GM21515 (cell line): ENCODE data around the gene AIFM3.

ENCODE experiments used
- ATAC-seq: cut with Tn5 transposase; IDR thresholded peaks from one replicate; pipeline ENCODE4 v1.9.1; 2021; ENCODE audit not compliant: unreplicated experiment

AIFM3 gene

GRCh38 chr22:21022955-21023614 is 56.0 kb downstream of the AIFM3 start:
- no peak for ATAC-seq

DNA sequence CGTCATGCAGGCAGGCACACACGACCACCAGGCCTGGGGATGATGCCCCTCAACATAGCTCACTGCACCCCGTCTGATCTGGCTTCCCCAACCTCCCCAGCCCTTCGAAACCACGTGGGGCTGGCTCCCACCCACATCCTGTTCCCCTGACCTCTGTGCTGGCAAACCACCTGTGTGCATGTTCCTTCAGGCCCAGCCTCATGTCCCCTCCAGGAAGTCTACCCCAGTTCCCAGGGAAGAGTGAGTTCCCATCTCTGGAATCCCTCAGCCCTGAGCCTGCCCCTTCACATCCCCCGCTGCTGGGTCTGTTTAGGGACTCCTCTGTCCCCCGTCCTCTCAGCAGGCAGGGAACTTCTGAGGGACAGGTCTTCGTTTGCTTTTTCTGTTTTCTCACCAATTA is 58.2 kb downstream of the AIFM3 start:
- no peak for ATAC-seq

DNA sequence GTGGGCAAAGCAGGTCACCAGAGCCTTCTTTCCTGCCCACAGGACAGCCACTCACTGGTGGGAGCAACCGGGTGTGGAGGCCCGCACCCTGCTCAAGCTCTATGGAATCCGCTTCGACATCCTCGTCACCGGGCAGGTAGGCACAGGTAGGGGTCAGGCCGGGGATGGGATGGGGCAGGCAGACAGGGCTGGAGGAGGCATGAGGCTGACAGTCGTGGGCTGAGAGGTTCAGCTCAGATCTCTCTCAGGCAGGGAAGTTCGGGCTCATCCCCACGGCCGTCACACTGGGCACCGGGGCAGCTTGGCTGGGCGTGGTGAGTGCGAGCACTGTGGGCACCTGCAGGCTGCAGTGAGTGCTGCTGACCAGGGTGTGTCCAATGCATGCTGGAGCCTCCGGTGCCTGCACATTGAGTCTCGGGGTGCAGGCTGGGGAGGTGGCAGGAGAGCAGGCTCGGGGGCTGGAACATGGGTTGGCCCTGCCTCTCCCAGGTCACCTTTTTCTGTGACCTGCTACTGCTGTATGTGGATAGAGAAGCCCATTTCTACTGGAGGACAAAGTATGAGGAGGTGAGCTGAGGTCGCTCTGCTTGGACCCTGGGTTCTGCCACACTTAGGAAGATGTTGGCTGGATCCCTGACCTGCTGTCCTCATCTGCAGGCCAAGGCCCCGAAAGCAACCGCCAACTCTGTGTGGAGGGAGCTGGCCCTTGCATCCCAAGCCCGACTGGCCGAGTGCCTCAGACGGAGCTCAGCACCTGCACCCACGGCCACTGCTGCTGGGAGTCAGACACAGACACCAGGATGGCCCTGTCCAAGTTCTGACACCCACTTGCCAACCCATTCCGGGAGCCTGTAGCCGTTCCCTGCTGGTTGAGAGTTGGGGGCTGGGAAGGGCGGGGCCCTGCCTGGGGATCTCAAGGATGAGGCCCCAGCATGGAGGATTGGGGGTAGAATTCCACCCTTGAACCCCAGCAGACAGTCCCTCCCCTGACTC is 59.0 kb downstream of the AIFM3 start:
- no peak for ATAC-seq

- no peak for ATAC-seq
These were observed 60.0 kb downstream of the AIFM3 start for GRCh38 chr22:21026783-21027692.

GRCh38 chr22:21028277-21029251 is 61.5 kb downstream of the AIFM3 start:
- no peak for ATAC-seq

GRCh38 chr22:21029486-21030025 is 62.5 kb downstream of the AIFM3 start:
- ATAC-seq = no peak

DNA sequence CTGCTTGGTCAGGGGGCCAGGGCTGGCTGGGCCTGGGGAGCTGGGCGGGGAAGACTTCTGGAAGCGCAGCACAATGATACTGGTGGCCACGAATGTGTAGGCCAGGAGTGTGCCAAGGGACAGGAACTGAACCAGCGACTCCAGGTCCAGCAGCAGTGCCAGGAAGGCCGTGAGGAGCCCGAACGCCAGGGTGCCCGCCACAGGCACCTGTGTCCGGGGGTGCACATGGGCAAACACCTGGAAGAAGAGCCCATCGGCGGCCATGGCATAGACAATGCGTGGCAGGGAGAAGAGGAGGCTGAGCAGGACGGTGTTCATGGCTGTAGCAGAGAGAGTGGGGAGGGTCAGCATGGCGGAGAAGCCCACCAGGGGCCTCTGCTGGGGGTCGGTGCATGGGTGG is 63.0 kb downstream of the AIFM3 start:
- no peak for ATAC-seq
